B cell (primary cell): ENCODE measurements around the gene YJEFN3.

Experiments used
- CTCF ChIP-seq: fragments of 200-600 bp; IDR thresholded peaks from one replicate; pipeline ENCODE4 v1.8.0; 2022; ENCODE audit warnings: antibody characterized with exemption, mild to moderate bottlenecking
- EZH2 ChIP-seq: IDR thresholded peaks from 2 replicates; pipeline ENCODE4 v1.6.1; 2012; ENCODE audit warnings: borderline replicate concordance, low read depth, mild to moderate bottlenecking, moderate library complexity, low read length; ENCODE audit not compliant: insufficient read depth, poor library complexity, severe bottlenecking

GRCh38 chr19:19566306-19566705 is 37.6 kb downstream of the YJEFN3 start:
- no peak for TF ChIP-seq CTCF
- no peak for TF ChIP-seq EZH2
